WTC11 (cell line): ENCODE measurements around the gene AOC3. TPM values are rescaled to one million over a fixed set of nuclear protein-coding genes. Genes with fewer than 3 reads are reported as not detected.

Experiments used
- ATAC-seq: fragments of 200-7000 bp; cut with Tn5 transposase; 2 replicates; pipeline ENCODE4 v1.10.0; 2021; ENCODE audit warnings: mild to moderate bottlenecking, moderate library complexity
- CTCF ChIA-PET: fragments of 300-600 bp; sonication (Branson Sonifier 250); formaldehyde crosslinking; loops from one replicate; lab custom pipeline; 2021; ENCODE audit warnings: antibody characterized with exemption; lab: Charles Lee
- POLR2A ChIA-PET: fragments of 350-600 bp; sonication (Branson Sonifier 250); formaldehyde crosslinking; loops from one replicate; lab custom pipeline; 2021; ENCODE audit warnings: antibody characterized with exemption; lab: Charles Lee
- DNase-seq: peaks from one replicate; pipeline ENCODE4 v3.0.0; 2021; ENCODE audit warnings: low spot score
- H3K27ac Mint-ChIP-seq: 2 replicates; pipeline ENCODE4 v1.8.0; 2021; ENCODE audit warnings: mixed read lengths
- H3K27me3 Mint-ChIP-seq: 2 replicates; pipeline ENCODE4 v1.8.0; 2021; ENCODE audit warnings: low read depth, mild to moderate bottlenecking, moderate library complexity, mixed read lengths
- H3K36me3 Mint-ChIP-seq: 2 replicates; pipeline ENCODE4 v1.8.0; 2021; ENCODE audit warnings: mixed read lengths
- H3K4me1 Mint-ChIP-seq: 2 replicates; pipeline ENCODE4 v1.8.0; 2022; ENCODE audit warnings: mixed read lengths
- H3K4me3 Mint-ChIP-seq: 2 replicates; pipeline ENCODE4 v1.8.0; 2021; ENCODE audit warnings: mild to moderate bottlenecking, moderate library complexity, mixed read lengths
- H3K9me3 Mint-ChIP-seq: 2 replicates; pipeline ENCODE4 v1.8.0; 2021; ENCODE audit warnings: mixed read lengths
- FOXK1 ChIP-seq: sonication (generic); formaldehyde crosslinking; IDR thresholded peaks from 2 replicates; pipeline ENCODE4 v1.8.0; 2022; ENCODE audit warnings: mild to moderate bottlenecking, moderate library complexity, missing genetic modification reagents
- KAT7 ChIP-seq: sonication (generic); formaldehyde crosslinking; IDR thresholded peaks from 2 replicates; pipeline ENCODE4 v1.8.1; 2023; ENCODE audit warnings: missing genetic modification reagents, mild to moderate bottlenecking, borderline replicate concordance
- NFYB ChIP-seq: sonication (generic); formaldehyde crosslinking; conservative IDR thresholded peaks from 2 replicates; pipeline ENCODE4 v1.8.0; 2022; ENCODE audit warnings: low read depth, missing genetic modification reagents
- NR3C1 ChIP-seq: sonication (generic); formaldehyde crosslinking; conservative IDR thresholded peaks from 2 replicates; pipeline ENCODE4 v1.8.1; 2023; ENCODE audit warnings: low read depth, mild to moderate bottlenecking, missing genetic modification reagents
- OVOL2 ChIP-seq: fragments of 250-450 bp; sonication (Bioruptor Pico); IDR thresholded peaks from 2 replicates; pipeline ENCODE4 v1.9.0; 2021; ENCODE audit warnings: mild to moderate bottlenecking, borderline replicate concordance
- PRRX2 ChIP-seq: fragments of 250-450 bp; sonication (Bioruptor Pico); IDR thresholded peaks from 2 replicates; pipeline ENCODE4 v1.8.0; 2021; ENCODE audit warnings: mild to moderate bottlenecking
- SMAD4 ChIP-seq: sonication (generic); formaldehyde crosslinking; IDR thresholded peaks from 2 replicates; pipeline ENCODE4 v1.8.0; 2022; ENCODE audit warnings: mild to moderate bottlenecking, missing genetic modification reagents
- TEAD4 ChIP-seq: sonication (generic); formaldehyde crosslinking; IDR thresholded peaks from 2 replicates; pipeline ENCODE4 v1.8.0; 2022; ENCODE audit warnings: mild to moderate bottlenecking, missing genetic modification reagents
- total RNA-seq: library from RNA; stranded (reverse); gene quantifications from 3 replicates; pipeline ENCODE4 v1.2.3, GENCODE V29; 2021
- TF ChIP-seq, protein P1 (sequence below): fragments of 250-450 bp; sonication (Bioruptor Pico); IDR thresholded peaks from 2 replicates; pipeline ENCODE4 v1.9.0; 2021; ENCODE audit warnings: mild to moderate bottlenecking, borderline replicate concordance
- TF ChIP-seq, protein P2 (sequence below): fragments of 250-450 bp; sonication (Bioruptor Pico); IDR thresholded peaks from 2 replicates; pipeline ENCODE4 v1.9.0; 2021; ENCODE audit warnings: mild to moderate bottlenecking
- TF ChIP-seq, protein P3 (sequence below): sonication (generic); formaldehyde crosslinking; IDR thresholded peaks from 2 replicates; pipeline ENCODE4 v1.8.1; 2022; ENCODE audit warnings: mild to moderate bottlenecking, moderate library complexity, missing genetic modification reagents
- TF ChIP-seq, protein P4 (sequence below): sonication (generic); formaldehyde crosslinking; IDR thresholded peaks from 2 replicates; pipeline ENCODE4 v1.8.1; 2023; ENCODE audit warnings: mild to moderate bottlenecking, moderate library complexity, missing genetic modification reagents
- TF ChIP-seq, protein P5 (sequence below): sonication (generic); formaldehyde crosslinking; IDR thresholded peaks from 2 replicates; pipeline ENCODE4 v1.8.1; 2023; ENCODE audit warnings: mild to moderate bottlenecking, missing genetic modification reagents
- TF ChIP-seq, protein P6 (sequence below): sonication (generic); formaldehyde crosslinking; IDR thresholded peaks from 2 replicates; pipeline ENCODE4 v1.8.0; 2023; ENCODE audit warnings: missing genetic modification reagents

The AOC3 gene
- total RNA-seq, 1 experiment from 2014 or later = 7.6 TPM

DNA sequence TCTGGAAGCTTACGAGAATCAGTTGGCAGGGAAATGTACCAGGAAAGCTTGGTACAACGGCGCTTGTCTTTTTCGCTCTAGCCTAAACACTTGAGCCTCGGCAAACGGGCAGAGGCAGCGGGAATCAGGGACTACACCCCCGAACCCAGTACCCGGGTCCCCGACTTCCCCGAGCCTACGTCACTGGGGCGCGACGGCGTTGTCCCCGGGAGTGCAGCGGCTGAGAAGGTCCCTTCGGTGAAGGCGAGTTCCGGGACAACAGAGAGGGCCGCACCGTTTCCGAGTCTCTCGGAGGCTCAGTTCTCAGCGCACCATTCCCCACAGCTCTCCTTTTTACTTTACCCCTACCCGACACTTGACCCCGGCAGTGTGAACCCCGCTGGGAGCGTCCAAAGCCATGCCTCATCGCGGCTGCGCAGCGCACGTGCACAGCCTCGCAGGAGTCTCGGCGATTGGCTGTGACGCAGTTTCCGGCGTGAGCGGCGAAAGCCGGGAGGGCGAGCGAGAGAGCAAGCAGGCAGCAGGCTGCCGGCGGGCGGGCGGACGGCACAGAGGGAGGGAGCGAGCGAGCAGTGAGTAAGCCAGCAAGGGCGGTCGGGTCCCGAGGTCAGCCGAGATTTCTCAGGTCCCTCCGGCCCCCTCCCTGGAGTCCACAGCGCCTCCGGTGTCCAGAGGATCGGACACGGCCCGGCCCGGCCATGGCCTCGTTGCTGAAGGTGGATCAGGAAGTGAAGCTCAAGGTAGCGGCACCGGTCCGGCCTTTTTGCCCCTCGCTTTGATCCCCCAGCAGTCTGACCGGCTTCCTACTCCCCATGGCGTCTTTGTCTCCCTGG, 17.8 kb upstream of the AOC3 start, which contains the start of gene PSME3 (continued):
- TF ChIP-seq, protein P1, sequence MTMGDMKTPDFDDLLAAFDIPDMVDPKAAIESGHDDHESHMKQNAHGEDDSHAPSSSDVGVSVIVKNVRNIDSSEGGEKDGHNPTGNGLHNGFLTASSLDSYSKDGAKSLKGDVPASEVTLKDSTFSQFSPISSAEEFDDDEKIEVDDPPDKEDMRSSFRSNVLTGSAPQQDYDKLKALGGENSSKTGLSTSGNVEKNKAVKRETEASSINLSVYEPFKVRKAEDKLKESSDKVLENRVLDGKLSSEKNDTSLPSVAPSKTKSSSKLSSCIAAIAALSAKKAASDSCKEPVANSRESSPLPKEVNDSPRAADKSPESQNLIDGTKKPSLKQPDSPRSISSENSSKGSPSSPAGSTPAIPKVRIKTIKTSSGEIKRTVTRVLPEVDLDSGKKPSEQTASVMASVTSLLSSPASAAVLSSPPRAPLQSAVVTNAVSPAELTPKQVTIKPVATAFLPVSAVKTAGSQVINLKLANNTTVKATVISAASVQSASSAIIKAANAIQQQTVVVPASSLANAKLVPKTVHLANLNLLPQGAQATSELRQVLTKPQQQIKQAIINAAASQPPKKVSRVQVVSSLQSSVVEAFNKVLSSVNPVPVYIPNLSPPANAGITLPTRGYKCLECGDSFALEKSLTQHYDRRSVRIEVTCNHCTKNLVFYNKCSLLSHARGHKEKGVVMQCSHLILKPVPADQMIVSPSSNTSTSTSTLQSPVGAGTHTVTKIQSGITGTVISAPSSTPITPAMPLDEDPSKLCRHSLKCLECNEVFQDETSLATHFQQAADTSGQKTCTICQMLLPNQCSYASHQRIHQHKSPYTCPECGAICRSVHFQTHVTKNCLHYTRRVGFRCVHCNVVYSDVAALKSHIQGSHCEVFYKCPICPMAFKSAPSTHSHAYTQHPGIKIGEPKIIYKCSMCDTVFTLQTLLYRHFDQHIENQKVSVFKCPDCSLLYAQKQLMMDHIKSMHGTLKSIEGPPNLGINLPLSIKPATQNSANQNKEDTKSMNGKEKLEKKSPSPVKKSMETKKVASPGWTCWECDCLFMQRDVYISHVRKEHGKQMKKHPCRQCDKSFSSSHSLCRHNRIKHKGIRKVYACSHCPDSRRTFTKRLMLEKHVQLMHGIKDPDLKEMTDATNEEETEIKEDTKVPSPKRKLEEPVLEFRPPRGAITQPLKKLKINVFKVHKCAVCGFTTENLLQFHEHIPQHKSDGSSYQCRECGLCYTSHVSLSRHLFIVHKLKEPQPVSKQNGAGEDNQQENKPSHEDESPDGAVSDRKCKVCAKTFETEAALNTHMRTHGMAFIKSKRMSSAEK (CRISPR knock-in tag) = no peak
- no peak for TF ChIP-seq PRRX2
- TF ChIP-seq, protein P2, sequence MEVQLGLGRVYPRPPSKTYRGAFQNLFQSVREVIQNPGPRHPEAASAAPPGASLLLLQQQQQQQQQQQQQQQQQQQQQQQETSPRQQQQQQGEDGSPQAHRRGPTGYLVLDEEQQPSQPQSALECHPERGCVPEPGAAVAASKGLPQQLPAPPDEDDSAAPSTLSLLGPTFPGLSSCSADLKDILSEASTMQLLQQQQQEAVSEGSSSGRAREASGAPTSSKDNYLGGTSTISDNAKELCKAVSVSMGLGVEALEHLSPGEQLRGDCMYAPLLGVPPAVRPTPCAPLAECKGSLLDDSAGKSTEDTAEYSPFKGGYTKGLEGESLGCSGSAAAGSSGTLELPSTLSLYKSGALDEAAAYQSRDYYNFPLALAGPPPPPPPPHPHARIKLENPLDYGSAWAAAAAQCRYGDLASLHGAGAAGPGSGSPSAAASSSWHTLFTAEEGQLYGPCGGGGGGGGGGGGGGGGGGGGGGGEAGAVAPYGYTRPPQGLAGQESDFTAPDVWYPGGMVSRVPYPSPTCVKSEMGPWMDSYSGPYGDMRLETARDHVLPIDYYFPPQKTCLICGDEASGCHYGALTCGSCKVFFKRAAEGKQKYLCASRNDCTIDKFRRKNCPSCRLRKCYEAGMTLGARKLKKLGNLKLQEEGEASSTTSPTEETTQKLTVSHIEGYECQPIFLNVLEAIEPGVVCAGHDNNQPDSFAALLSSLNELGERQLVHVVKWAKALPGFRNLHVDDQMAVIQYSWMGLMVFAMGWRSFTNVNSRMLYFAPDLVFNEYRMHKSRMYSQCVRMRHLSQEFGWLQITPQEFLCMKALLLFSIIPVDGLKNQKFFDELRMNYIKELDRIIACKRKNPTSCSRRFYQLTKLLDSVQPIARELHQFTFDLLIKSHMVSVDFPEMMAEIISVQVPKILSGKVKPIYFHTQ (CRISPR knock-in tag) = 0 out of 2 replicates have a peak, but pooled peaks have one; percentile 26
- TF ChIP-seq, protein P3, sequence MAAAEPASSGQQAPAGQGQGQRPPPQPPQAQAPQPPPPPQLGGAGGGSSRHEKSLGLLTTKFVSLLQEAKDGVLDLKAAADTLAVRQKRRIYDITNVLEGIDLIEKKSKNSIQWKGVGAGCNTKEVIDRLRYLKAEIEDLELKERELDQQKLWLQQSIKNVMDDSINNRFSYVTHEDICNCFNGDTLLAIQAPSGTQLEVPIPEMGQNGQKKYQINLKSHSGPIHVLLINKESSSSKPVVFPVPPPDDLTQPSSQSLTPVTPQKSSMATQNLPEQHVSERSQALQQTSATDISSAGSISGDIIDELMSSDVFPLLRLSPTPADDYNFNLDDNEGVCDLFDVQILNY (CRISPR knock-in tag) = peak; percentile 58; the same call in 1 of the 2 replicates
- TF ChIP-seq, protein P4, sequence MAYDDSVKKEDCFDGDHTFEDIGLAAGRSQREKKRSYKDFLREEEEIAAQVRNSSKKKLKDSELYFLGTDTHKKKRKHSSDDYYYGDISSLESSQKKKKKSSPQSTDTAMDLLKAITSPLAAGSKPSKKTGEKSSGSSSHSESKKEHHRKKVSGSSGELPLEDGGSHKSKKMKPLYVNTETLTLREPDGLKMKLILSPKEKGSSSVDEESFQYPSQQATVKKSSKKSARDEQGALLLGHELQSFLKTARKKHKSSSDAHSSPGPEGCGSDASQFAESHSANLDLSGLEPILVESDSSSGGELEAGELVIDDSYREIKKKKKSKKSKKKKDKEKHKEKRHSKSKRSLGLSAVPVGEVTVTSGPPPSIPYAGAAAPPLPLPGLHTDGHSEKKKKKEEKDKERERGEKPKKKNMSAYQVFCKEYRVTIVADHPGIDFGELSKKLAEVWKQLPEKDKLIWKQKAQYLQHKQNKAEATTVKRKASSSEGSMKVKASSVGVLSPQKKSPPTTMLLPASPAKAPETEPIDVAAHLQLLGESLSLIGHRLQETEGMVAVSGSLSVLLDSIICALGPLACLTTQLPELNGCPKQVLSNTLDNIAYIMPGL (CRISPR knock-in tag) = 0 out of 2 replicates have a peak, but pooled peaks have one; percentile 16
- TF ChIP-seq NR3C1 = no peak
- no peak for TF ChIP-seq NFYB
- TF ChIP-seq, protein P5, sequence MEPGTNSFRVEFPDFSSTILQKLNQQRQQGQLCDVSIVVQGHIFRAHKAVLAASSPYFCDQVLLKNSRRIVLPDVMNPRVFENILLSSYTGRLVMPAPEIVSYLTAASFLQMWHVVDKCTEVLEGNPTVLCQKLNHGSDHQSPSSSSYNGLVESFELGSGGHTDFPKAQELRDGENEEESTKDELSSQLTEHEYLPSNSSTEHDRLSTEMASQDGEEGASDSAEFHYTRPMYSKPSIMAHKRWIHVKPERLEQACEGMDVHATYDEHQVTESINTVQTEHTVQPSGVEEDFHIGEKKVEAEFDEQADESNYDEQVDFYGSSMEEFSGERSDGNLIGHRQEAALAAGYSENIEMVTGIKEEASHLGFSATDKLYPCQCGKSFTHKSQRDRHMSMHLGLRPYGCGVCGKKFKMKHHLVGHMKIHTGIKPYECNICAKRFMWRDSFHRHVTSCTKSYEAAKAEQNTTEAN (CRISPR knock-in tag) = no peak
- no peak for TF ChIP-seq OVOL2

DNA sequence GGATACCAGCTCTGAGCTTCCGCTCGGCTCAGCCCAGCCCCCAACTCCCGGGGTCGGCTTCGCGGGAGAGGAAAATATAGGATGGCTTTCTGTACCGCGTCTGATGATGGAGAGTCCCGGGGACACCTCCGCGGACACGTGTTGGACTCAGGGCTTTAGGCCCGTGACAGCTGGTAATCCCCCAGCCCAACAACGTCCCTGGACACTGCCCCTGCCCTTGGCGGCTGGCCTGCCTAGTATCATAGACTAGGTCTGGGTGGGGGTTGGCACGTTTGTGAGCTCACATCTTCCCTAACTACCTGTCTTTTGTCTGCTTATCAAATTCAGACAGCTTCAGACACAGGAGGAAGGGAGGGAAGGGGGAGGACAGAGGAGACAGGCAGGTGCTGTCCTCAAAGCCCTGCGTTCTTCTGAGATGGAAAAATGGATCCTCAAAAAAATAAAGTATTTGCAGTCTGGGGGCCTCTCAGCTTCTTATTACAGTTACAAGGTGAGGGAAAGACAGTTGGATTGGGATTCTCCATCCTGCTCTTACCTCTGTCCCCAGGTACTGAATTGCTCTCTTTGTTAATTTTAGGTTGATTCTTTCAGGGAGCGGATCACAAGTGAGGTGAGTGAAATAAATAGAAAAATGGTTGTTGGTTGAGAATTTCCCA, 17.1 kb upstream of the AOC3 start:
- TF ChIP-seq, protein P6, sequence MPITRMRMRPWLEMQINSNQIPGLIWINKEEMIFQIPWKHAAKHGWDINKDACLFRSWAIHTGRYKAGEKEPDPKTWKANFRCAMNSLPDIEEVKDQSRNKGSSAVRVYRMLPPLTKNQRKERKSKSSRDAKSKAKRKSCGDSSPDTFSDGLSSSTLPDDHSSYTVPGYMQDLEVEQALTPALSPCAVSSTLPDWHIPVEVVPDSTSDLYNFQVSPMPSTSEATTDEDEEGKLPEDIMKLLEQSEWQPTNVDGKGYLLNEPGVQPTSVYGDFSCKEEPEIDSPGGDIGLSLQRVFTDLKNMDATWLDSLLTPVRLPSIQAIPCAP (CRISPR knock-in tag) = no peak
- TF ChIP-seq TEAD4 = no peak
- 0 out of 2 replicates have a peak, but pooled peaks have one; percentile 0 for TF ChIP-seq SMAD4 (CRISPR knock-in tag)
- 0 out of 2 replicates have a peak, but pooled peaks have one; percentile 14 for TF ChIP-seq KAT7 (CRISPR knock-in tag)
- TF ChIP-seq FOXK1 (CRISPR knock-in tag) = no peak
- TF ChIP-seq, all 79 proteins: peak for 2
- no peak; the same call in 1 of the 2 replicates for ATAC-seq
- POLR2A ChIA-PET = interaction anchor here (1.0 to 1.4 kb wide), 3 partner anchors 12 to 164 kb away, joined by 3 read pairs; partner anchors contain the start of genes AOC3 and RPL27
- Mint-ChIP-seq H3K4me3 (peak overlapping the region; percentile 93), H3K36me3 (peaks cover 23% of the 10 kb centered on the region), H3K27me3 (peaks cover 7% of the 10 kb centered on the region), H3K9me3 (no peaks in the 10 kb centered on the region), H3K4me1 (peaks cover 16% of the 10 kb centered on the region), H3K27ac (peak overlapping the region; percentile 85)
- DNase-seq = no peak
- CTCF ChIA-PET = interaction anchor here (0.9 to 3.8 kb wide), 6 partner anchors 9 to 153 kb away, joined by 3 to 19 read pairs (median 5); partner anchors contain the start of gene BECN1
